ENCODE results near the gene GKN2. TPM values are rescaled to one million over a fixed set of nuclear protein-coding genes. Genes with fewer than 3 reads are reported as not detected.

The GKN2 gene
- total RNA-seq, 1 experiment from 2014 or later: not detected

- DNase-seq (ENCODE audit: low read depth, low spot score) (no peak), ATAC-seq (no peak)
- no TSS peak for BruUV-seq (replicated peaks)
- H3K27me3 ChIP-seq (ENCODE audit: control insufficient read depth, insufficient read depth, low read length): no peaks in the 10 kb centered on the region
- POLR2A ChIA-PET: no interaction called here
- in situ Hi-C loops (cut with HindIII; ENCODE audit: low pct_unique_long_range_greater_than_20kb, low sequenced_read_pairs) (no loop called here), intact Hi-C loops (cut with micrococcal nuclease; ENCODE audit: unreplicated experiment) (loop anchor here (10.0 kb wide), 1 partner anchor 66 kb away; the partner anchor contains the start of gene ANTXR1)
- H3K36me3 ChIP-seq (ENCODE audit: control insufficient read depth, insufficient read depth, low read length): no peaks in the 10 kb centered on the region
- no peaks in the 10 kb centered on the region; the same call in 1 of the 2 replicates for H3K9me3 ChIP-seq (ENCODE audit: control insufficient read depth, insufficient read depth, low read depth, low read length)
- TF ChIP-seq SIN3A (IDR thresholded peaks at IDR 0.05; ENCODE audit: borderline replicate concordance, insufficient read depth, low read depth, low read length) (no peak), POLR2AphosphoS5 (IDR thresholded peaks at IDR 0.05; ENCODE audit: low read depth, low read length) (no peak), TCF7L2 (IDR thresholded peaks at IDR 0.05; ENCODE audit: low read depth, low read length) (no peak)
- TF ChIP-seq, protein P1, sequence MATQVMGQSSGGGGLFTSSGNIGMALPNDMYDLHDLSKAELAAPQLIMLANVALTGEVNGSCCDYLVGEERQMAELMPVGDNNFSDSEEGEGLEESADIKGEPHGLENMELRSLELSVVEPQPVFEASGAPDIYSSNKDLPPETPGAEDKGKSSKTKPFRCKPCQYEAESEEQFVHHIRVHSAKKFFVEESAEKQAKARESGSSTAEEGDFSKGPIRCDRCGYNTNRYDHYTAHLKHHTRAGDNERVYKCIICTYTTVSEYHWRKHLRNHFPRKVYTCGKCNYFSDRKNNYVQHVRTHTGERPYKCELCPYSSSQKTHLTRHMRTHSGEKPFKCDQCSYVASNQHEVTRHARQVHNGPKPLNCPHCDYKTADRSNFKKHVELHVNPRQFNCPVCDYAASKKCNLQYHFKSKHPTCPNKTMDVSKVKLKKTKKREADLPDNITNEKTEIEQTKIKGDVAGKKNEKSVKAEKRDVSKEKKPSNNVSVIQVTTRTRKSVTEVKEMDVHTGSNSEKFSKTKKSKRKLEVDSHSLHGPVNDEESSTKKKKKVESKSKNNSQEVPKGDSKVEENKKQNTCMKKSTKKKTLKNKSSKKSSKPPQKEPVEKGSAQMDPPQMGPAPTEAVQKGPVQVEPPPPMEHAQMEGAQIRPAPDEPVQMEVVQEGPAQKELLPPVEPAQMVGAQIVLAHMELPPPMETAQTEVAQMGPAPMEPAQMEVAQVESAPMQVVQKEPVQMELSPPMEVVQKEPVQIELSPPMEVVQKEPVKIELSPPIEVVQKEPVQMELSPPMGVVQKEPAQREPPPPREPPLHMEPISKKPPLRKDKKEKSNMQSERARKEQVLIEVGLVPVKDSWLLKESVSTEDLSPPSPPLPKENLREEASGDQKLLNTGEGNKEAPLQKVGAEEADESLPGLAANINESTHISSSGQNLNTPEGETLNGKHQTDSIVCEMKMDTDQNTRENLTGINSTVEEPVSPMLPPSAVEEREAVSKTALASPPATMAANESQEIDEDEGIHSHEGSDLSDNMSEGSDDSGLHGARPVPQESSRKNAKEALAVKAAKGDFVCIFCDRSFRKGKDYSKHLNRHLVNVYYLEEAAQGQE (IDR thresholded peaks at IDR 0.05; ENCODE audit: insufficient read depth in 1 of 2, low read depth in 2 of 2, low read length in 1 of 2): no peak
- TF ChIP-seq, protein P2, sequence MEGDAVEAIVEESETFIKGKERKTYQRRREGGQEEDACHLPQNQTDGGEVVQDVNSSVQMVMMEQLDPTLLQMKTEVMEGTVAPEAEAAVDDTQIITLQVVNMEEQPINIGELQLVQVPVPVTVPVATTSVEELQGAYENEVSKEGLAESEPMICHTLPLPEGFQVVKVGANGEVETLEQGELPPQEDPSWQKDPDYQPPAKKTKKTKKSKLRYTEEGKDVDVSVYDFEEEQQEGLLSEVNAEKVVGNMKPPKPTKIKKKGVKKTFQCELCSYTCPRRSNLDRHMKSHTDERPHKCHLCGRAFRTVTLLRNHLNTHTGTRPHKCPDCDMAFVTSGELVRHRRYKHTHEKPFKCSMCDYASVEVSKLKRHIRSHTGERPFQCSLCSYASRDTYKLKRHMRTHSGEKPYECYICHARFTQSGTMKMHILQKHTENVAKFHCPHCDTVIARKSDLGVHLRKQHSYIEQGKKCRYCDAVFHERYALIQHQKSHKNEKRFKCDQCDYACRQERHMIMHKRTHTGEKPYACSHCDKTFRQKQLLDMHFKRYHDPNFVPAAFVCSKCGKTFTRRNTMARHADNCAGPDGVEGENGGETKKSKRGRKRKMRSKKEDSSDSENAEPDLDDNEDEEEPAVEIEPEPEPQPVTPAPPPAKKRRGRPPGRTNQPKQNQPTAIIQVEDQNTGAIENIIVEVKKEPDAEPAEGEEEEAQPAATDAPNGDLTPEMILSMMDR (IDR thresholded peaks at IDR 0.05): no peak
- peaks cover 3% of the 10 kb centered on the region; the same call in 1 of the 2 replicates for H3K4me1 ChIP-seq (ENCODE audit: control insufficient read depth, insufficient read depth, low read length)
- CTCF ChIA-PET: interaction anchor here (0.6 to 0.7 kb wide), 2 partner anchors 354 to 823 kb away, joined by 3 to 5 read pairs; no protein-coding TSS in a partner anchor
- H3K4me3 ChIP-seq (ENCODE audit: low read depth in 2 of 2, low read length in 2 of 2): no peak overlapping the region
- no peak overlapping the region for H3K27ac ChIP-seq (ENCODE audit: low read length)
Observed at GRCh38 chr2:68948710-68949109, 4.0 kb downstream of the GKN2 start.

DNA sequence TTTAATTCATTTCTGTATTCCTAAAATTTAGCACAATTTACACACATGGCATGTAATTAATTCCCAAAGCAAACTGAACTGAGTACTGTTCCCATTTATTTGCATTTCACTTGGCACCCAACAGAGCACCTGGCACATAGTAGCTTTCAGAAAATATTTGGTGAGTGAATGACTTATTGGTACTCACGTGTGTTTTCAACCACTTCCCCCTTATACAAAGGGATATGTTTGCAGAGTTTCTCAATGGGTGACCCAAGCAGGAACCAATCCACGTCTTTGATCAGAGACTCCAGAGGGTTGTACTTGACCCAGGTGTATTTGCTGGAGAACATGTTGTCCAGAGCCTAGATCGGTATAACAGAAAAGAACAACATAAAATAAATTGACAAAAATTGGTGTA is 6.6 kb downstream of the GKN2 start:
- Histone ChIP-seq H3K27ac (ENCODE audit: low read length) (no peak overlapping the region), H3K4me1 (ENCODE audit: control insufficient read depth, insufficient read depth, low read length) (peaks cover 4% of the 10 kb centered on the region; the same call in 1 of the 2 replicates), H3K9me3 (ENCODE audit: control insufficient read depth, insufficient read depth, low read depth, low read length) (no peaks in the 10 kb centered on the region; the same call in 1 of the 2 replicates), H3K4me3 (ENCODE audit: low read depth in 2 of 2, low read length in 2 of 2) (no peak overlapping the region), H3K36me3 (ENCODE audit: control insufficient read depth, insufficient read depth, low read length) (no peaks in the 10 kb centered on the region), H3K27me3 (ENCODE audit: control insufficient read depth, insufficient read depth, low read length) (no peaks in the 10 kb centered on the region)
- TF ChIP-seq POLR2AphosphoS5 (IDR thresholded peaks at IDR 0.05; ENCODE audit: low read depth, low read length) (no peak), TCF7L2 (IDR thresholded peaks at IDR 0.05; ENCODE audit: low read depth, low read length) (no peak), SIN3A (IDR thresholded peaks at IDR 0.05; ENCODE audit: borderline replicate concordance, insufficient read depth, low read depth, low read length) (no peak)
- TF ChIP-seq, protein P2 (IDR thresholded peaks at IDR 0.05): no peak
- TF ChIP-seq, protein P1 (IDR thresholded peaks at IDR 0.05; ENCODE audit: insufficient read depth in 1 of 2, low read depth in 2 of 2, low read length in 1 of 2): no peak
- in situ Hi-C loops (cut with HindIII; ENCODE audit: low pct_unique_long_range_greater_than_20kb, low sequenced_read_pairs): no loop called here
- ChIA-PET POLR2A (no interaction called here), CTCF (no interaction called here)
- no TSS peak for BruUV-seq (replicated peaks)
- no peak for ATAC-seq
- intact Hi-C loops (cut with micrococcal nuclease; ENCODE audit: unreplicated experiment): loop anchor here (10.0 kb wide), 1 partner anchor 69 kb away; the partner anchor contains the start of gene ANTXR1
- no peak for DNase-seq (ENCODE audit: low read depth, low spot score)
